HG02763 (cell line): ENCODE results near the gene MEDAG.
A peak's percentile ranks its signal among the peaks of the same experiment; 100 is the strongest.

Source experiments
- ATAC-seq: cut with Tn5 transposase; IDR thresholded peaks from one replicate; pipeline ENCODE4 v1.9.1; 2021; ENCODE audit warnings: mild to moderate bottlenecking, moderate library complexity; ENCODE audit not compliant: unreplicated experiment

MEDAG gene

GRCh38 chr13:30905932-30906383 is at the start of gene MEDAG:
Gene MEDAG (plus strand): TSS chr13:30906271. CDS start chr13:30906516, 245 bp downstream.
- no peak for ATAC-seq

GRCh38 chr13:30857018-30857417 is 49.1 kb upstream of the MEDAG start:
- ATAC-seq, result no peak

DNA sequence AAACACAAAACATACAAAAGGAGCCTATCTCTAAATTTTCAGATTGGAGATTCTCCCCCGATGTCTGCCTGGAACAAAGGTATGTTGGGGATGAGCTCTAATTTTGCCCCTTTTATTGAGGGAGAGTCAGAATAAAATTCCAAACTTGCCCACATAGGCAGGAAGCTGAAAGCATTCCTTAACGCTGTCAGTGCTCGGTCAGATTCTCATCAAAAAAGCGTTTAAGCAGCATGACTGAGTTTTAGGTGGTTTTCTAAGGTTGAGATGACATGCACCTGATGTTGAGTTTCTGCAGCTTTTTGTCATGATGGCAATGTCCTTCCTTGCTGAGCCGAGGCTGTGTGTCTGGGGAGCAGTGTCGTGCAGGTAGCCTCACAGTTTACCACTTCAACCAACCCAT is 48.4 kb upstream of the MEDAG start:
- ATAC-seq, result no peak

GRCh38 chr13:30859326-30859725 is 46.7 kb upstream of the MEDAG start:
- no peak for ATAC-seq

DNA sequence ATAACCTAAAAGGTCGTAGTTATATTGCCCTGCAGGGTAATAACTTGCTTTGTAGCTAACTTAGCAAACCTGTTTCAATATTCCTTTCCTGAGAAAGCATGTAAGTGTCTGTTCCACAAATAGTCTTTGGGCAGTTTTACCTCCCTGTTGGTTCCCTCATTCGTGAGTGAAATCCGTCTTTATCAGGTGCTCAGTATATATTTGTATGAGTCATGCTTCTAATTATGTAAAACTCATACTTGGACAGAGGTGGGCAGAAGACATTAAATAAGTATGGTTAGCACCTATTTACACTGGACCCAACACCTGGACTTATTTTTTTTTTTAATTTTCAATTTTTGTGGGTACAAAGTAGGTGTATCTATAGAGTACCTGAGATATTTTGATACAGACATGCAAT is 44.9 kb upstream of the MEDAG start:
- ATAC-seq, result no peak

DNA sequence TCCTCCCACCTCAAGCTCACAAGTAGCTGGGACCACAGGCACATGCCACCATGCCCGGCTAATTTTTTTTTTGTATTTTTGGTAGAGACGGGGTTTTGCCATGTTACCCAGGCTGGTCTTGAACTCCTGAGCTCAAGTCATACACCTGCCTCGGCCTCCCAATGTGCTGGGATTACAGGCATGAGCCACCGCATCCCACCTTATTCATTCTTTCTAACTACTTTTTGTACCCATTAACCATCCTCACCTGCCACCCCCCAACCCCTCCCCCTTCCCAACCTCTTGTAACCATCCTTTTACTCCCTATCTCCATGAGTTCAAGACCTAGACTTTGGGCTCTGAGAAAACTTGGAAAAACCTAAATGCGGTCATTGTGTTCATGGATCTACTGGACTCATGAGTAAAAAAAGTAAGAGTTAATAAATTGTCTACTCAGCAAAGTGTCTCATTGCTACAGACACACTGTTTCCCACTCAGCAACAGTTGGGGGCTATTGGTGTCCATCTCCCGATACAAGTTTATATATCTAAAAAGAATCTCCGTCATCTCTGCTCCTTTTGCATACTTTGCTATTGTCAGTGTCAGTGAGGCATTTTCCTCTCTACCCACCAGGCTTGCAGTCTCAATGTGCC is 44.1 kb upstream of the MEDAG start:
- ATAC-seq, result no peak

GRCh38 chr13:30862707-30863106 is 43.4 kb upstream of the MEDAG start:
- ATAC-seq, result no peak

- ATAC-seq, result no peak
These were observed 42.8 kb upstream of the MEDAG start for GRCh38 chr13:30863231-30863630.

DNA sequence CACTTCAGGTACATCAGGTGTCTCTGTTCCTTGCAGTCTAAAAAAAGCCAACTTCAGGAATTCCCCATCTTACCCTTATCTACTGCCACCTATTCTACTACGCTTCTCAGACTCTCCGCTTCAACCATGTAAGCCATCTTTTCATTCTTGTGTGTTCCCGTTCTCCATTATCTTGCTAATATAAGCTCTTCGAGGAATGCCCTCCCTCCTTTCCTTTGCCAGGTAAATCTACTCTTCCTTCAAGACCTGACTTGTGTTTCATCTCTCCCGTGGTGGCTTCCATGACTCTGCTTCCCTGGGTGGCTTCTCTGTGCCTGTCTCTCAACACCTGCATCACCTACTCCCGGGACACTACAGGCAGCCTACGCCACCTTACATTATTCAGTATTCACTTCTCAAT is 42.3 kb upstream of the MEDAG start:
- ATAC-seq, result no peak

GRCh38 chr13:30864433-30865122 is 41.5 kb upstream of the MEDAG start:
- ATAC-seq, result no peak

- peak; percentile 86 for ATAC-seq
These were observed 40.7 kb upstream of the MEDAG start for GRCh38 chr13:30865123-30866049.

DNA sequence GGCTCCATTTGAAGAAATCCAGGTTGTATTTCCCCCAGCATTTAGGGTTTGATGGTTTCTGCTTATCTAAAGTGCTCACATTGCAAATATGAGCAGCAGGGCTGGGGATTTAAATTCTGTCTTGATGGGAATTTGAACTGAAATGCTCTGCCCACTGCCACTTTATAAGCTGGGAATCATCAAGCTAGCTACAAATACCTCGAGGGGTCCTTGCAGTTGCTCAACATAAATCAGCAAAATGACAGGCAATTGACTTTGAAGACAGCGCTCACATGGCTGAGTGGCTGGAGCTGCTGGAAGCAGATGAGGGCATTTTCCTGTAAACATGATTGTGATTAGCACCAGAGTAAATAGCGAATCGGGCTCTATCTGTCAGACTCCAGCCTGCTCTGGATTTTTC is 39.4 kb upstream of the MEDAG start:
- no peak for ATAC-seq

DNA sequence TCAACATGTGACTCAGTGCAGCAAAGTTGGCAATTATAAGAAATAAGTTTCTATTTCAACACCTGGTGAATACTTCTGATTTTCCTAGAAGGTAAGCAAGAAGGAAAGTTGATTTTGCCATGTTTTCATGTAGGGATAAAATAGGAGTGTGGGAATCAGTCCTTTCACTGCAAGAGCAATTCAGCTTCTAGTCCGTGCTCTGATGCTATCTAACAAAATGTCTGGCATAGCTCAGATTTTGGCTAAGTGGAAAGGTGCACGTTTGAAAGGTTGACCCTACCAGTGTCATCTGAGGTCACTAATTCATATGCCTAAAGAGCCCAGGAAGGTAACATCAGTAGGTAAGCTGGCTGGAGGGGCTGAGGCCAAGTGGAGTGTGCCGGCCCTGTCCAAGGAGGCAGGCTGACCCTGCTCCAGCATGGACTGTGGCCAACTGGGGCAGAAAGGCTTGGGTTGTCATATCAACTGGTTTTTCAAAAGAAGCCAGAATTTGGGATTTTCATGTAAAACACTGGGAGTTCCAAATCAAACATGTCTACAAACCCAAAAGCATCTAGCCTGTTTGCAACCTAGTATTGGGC is 38.9 kb upstream of the MEDAG start:
- ATAC-seq, result no peak

GRCh38 chr13:30868799-30869470 is 37.1 kb upstream of the MEDAG start:
- no peak for ATAC-seq

DNA sequence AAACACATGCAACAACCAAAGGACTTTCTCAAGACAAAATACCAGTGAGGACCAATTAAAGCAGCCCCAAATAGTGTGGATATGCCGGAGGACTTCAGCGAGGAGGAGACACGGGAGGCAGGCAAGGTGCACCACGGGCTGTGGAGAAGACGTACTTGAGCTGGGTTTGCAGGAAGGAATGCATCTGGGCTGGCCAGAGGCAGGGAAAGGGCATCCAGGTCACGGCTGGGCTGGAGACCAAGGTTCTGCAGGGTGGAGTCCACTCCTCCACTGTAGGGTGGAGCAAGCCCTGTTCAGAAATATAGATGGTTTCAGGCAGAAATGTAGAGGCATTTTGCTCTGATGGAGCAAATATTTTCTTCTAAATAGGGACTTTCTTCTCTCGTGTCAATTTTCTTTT is 36.6 kb upstream of the MEDAG start:
- ATAC-seq, result no peak

- peak; percentile 64 for ATAC-seq
These were observed 35.8 kb upstream of the MEDAG start for GRCh38 chr13:30870049-30870884.

- ATAC-seq, result no peak
These were observed 35.0 kb upstream of the MEDAG start for GRCh38 chr13:30870916-30871587.

- no peak for ATAC-seq
These were observed 34.3 kb upstream of the MEDAG start for GRCh38 chr13:30871588-30872275.

- no peak for ATAC-seq
These were observed 33.8 kb upstream of the MEDAG start for GRCh38 chr13:30872276-30872594.
